OCI-LY3 (cell line): ENCODE measurements around the gene ERF.

Experiments
- EZH2phosphoT487 ChIP-seq: fragments of 200-600 bp; shearing (Covaris generic); IDR thresholded peaks from 2 replicates; pipeline ENCODE4 v1.6.1; 2018; ENCODE audit warnings: antibody characterized with exemption, mixed run types, low read depth
- TF ChIP-seq, protein P1 (sequence below): fragments of 200-600, 300-600 bp; sonication (generic); IDR thresholded peaks from 2 replicates; pipeline ENCODE4 v1.5.1; 2014; ENCODE audit warnings: antibody characterized with exemption, low read length, low read depth

DNA sequence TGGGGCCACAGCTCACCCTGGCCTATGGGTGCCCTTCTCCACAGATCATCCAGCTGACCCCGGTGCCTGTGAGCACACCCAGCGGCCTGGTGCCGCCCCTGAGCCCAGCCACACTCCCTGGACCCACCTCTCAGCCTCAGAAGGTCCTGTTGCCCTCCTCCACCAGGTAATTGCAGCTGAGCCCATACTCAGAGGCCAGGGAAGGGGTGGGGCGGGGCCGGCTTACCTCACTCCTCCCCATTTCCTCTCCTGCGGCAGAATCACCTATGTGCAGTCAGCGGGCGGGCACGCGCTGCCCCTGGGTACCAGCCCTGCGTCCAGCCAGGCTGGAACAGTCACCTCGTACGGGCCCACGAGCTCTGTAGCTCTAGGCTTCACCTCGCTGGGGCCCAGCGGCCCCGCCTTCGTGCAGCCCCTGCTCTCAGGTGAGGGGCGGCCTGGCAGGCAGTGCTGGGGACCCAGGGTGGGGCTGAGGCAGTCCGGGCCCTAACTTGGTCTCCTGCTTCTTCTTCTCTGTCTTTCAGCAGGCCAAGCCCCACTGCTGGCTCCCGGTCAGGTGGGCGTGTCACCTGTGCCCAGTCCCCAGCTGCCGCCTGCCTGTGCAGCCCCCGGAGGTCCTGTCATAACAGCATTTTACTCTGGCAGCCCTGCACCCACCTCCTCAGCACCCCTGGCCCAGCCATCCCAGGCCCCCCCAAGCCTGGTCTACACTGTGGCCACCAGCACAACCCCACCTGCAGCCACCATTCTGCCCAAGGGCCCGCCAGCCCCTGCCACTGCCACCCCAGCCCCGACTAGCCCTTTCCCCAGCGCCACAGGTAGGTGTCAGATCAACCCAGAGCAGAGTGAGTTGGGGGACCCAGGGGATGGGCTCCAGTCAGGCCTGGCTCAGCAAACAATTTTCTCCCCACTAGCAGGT is 37.4 kb upstream of the ERF start:
- TF ChIP-seq, protein P1, sequence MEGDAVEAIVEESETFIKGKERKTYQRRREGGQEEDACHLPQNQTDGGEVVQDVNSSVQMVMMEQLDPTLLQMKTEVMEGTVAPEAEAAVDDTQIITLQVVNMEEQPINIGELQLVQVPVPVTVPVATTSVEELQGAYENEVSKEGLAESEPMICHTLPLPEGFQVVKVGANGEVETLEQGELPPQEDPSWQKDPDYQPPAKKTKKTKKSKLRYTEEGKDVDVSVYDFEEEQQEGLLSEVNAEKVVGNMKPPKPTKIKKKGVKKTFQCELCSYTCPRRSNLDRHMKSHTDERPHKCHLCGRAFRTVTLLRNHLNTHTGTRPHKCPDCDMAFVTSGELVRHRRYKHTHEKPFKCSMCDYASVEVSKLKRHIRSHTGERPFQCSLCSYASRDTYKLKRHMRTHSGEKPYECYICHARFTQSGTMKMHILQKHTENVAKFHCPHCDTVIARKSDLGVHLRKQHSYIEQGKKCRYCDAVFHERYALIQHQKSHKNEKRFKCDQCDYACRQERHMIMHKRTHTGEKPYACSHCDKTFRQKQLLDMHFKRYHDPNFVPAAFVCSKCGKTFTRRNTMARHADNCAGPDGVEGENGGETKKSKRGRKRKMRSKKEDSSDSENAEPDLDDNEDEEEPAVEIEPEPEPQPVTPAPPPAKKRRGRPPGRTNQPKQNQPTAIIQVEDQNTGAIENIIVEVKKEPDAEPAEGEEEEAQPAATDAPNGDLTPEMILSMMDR = no peak
- no peak for TF ChIP-seq EZH2phosphoT487
